ENCODE results near the gene NDST3. TPM values are rescaled to one million over a fixed set of nuclear protein-coding genes. Genes with fewer than 3 reads are reported as not detected.

The NDST3 gene
- total RNA-seq, 1 donor from 2014 or later = 5.7 TPM

DNA sequence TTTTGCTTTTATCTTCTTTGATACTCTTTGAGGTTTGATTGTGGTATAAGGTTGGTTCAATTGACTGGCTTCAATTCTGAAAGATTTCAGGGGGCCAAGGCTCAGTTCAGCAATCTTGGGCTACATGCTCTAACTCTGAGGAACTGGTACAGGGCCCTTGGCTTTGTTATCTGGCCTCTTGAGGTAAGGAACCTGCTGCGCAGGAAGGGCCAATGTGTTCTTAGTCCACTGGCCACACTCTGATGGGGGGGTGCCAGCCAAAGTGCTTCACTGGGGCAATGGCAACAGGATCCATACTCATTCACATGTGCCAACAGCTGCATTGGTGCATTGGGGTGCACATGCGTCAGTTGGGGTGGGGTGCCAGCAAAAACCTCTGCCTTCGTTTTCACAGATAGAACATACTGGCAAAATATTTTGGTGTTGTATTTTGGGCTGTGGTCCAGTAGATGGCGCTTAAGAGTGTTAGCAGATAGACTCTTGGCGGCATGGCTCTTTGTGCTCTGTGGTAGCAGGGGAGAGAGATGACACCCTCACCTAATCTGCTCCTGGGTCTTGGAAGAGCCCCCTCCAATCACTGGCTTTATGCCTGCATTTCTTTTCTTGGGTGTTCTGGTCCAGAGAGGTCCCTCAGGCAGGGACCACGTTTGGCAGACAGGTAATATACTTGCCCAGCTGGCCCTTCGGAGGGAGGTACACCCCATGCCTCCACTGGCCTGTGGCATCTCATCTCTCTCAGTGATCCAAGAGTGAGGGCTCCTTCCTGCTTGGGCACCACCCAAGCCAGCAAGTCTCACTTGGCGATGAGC, 42.9 kb downstream of the NDST3 start:
- DNase-seq (ENCODE audit: low read depth, low spot score) = no peak
- TF ChIP-seq, protein P1, sequence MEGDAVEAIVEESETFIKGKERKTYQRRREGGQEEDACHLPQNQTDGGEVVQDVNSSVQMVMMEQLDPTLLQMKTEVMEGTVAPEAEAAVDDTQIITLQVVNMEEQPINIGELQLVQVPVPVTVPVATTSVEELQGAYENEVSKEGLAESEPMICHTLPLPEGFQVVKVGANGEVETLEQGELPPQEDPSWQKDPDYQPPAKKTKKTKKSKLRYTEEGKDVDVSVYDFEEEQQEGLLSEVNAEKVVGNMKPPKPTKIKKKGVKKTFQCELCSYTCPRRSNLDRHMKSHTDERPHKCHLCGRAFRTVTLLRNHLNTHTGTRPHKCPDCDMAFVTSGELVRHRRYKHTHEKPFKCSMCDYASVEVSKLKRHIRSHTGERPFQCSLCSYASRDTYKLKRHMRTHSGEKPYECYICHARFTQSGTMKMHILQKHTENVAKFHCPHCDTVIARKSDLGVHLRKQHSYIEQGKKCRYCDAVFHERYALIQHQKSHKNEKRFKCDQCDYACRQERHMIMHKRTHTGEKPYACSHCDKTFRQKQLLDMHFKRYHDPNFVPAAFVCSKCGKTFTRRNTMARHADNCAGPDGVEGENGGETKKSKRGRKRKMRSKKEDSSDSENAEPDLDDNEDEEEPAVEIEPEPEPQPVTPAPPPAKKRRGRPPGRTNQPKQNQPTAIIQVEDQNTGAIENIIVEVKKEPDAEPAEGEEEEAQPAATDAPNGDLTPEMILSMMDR (conservative IDR thresholded peaks at IDR 0.05) = peak; percentile 47
- peaks cover 18% of the 10 kb centered on the region for H3K9me3 Mint-ChIP-seq
- peaks cover 16% of the 10 kb centered on the region for H3K4me1 Mint-ChIP-seq
- no peaks in the 10 kb centered on the region for H3K27me3 Mint-ChIP-seq (ENCODE audit: low read depth)
- peaks cover 26% of the 10 kb centered on the region for H3K36me3 Mint-ChIP-seq (ENCODE audit: low read depth)
- H3K4me3 Mint-ChIP-seq = no peak overlapping the region
- H3K27ac Mint-ChIP-seq (ENCODE audit: unreplicated experiment) = no peak overlapping the region

- peaks cover 28% of the 10 kb centered on the region for H3K36me3 Mint-ChIP-seq (ENCODE audit: low read depth)
- DNase-seq (ENCODE audit: low read depth, low spot score) = no peak
- peaks cover 13% of the 10 kb centered on the region for H3K4me1 Mint-ChIP-seq
- no peak overlapping the region for H3K27ac Mint-ChIP-seq (ENCODE audit: unreplicated experiment)
- TF ChIP-seq, protein P1 (conservative IDR thresholded peaks at IDR 0.05) = no peak
- no peak overlapping the region for H3K4me3 Mint-ChIP-seq
- H3K27me3 Mint-ChIP-seq (ENCODE audit: low read depth) = no peaks in the 10 kb centered on the region
- peaks cover 20% of the 10 kb centered on the region for H3K9me3 Mint-ChIP-seq
Measured at GRCh38 chr4:118077767-118078105, 43.5 kb downstream of the NDST3 start.

DNA sequence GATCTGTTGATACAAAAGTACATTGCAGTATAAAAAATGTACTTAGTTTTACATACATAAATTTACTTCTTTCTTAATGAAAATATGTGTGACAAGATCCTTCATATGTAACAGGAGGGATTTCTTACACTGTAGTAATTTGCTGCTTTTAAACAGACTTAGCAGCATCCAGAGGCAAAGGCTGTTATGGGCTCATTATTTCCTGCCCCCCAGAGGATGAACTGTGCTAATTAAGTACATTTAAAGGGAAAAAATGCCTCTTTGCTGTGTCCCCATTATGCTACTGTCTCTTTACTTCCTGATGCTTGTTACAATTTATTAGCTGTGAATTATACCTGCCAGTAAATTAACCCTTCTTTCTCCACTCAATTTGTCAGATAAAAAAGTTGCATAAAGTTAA, 47.1 kb downstream of the NDST3 start:
- Mint-ChIP-seq H3K27me3 (ENCODE audit: low read depth) (no peaks in the 10 kb centered on the region), H3K4me1 (peaks cover 19% of the 10 kb centered on the region), H3K36me3 (ENCODE audit: low read depth) (peaks cover 13% of the 10 kb centered on the region), H3K4me3 (no peak overlapping the region), H3K9me3 (peaks cover 10% of the 10 kb centered on the region), H3K27ac (ENCODE audit: unreplicated experiment) (no peak overlapping the region)
- TF ChIP-seq, protein P1 (conservative IDR thresholded peaks at IDR 0.05) = no peak
- DNase-seq (ENCODE audit: low read depth, low spot score) = no peak

- DNase-seq (ENCODE audit: low read depth, low spot score) = no peak
- Mint-ChIP-seq H3K27ac (ENCODE audit: unreplicated experiment) (no peak overlapping the region), H3K4me3 (no peak overlapping the region), H3K4me1 (peaks cover 26% of the 10 kb centered on the region), H3K27me3 (ENCODE audit: low read depth) (no peaks in the 10 kb centered on the region), H3K36me3 (ENCODE audit: low read depth) (peaks cover 9% of the 10 kb centered on the region), H3K9me3 (peaks cover 6% of the 10 kb centered on the region)
- TF ChIP-seq, protein P1 (conservative IDR thresholded peaks at IDR 0.05) = no peak
Measured at GRCh38 chr4:118082182-118082581, 47.9 kb downstream of the NDST3 start.

DNA sequence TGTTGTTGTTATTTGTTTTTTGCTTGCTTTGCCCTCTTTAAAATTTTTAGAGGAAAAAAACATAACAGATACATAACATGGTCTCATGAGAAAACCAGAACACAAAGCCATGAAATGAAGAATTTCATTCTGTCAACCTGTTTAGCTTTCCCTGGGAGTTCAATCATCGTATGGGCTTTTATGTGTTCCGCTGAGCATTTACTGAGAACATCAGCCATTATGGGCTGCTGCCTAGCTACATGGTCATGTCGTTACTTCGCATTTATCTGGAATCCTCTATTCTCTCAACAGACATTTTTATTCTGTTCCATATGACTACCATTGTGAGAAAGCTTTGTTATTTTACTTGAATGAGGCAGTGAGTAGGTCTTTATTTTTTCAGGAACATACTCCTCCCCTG, 51.4 kb downstream of the NDST3 start:
- TF ChIP-seq, protein P1 (conservative IDR thresholded peaks at IDR 0.05) = no peak
- H3K36me3 Mint-ChIP-seq (ENCODE audit: low read depth) = peaks cover 8% of the 10 kb centered on the region
- no peak for DNase-seq (ENCODE audit: low read depth, low spot score)
- no peak overlapping the region for H3K4me3 Mint-ChIP-seq
- H3K4me1 Mint-ChIP-seq = peaks cover 33% of the 10 kb centered on the region
- peaks cover 6% of the 10 kb centered on the region for H3K9me3 Mint-ChIP-seq
- H3K27ac Mint-ChIP-seq (ENCODE audit: unreplicated experiment) = peak overlapping the region; percentile 85
- no peaks in the 10 kb centered on the region for H3K27me3 Mint-ChIP-seq (ENCODE audit: low read depth)

All from neural crest cell (in vitro differentiated cells).